Liver (tissue), 9 donors: ENCODE measurements around the gene DNAH8. TPM values are rescaled to one million over a fixed set of nuclear protein-coding genes. Genes with fewer than 3 reads are reported as not detected.
A peak's percentile ranks its signal among the peaks of the same experiment; 100 is the strongest.

Experiments
- DNase-seq: peaks from one replicate; pipeline ENCODE4 v3.0.0-alpha.2; 2017; ENCODE audit warnings: low spot score
- H3K27ac ChIP-seq, 2 donors: one replicate each; pipeline ENCODE4 v1.7.0; 2013; ENCODE audit warnings: inconsistent platforms in 2 of 2, low read length in 2 of 2, control low read depth in 1 of 2, low read depth in 1 of 2, mild to moderate bottlenecking in 1 of 2
- H3K27me3 ChIP-seq, 4 donors: one replicate each; pipeline versions ENCODE4 v1.6.1 to v1.7.0; 2013; ENCODE audit warnings: low read length in 3 of 4, inconsistent platforms in 1 of 4, mild to moderate bottlenecking in 1 of 4, moderate library complexity in 1 of 4; ENCODE audit not compliant: control insufficient read depth in 4 of 4, insufficient read depth in 4 of 4
- H3K36me3 ChIP-seq, 4 donors: one replicate each; pipeline versions ENCODE4 v1.6.1 to v1.7.0; 2013; ENCODE audit warnings: low read length in 3 of 4, mild to moderate bottlenecking in 3 of 4, low read depth in 1 of 4, moderate library complexity in 1 of 4; ENCODE audit not compliant: control insufficient read depth in 4 of 4, insufficient read depth in 3 of 4
- H3K4me1 ChIP-seq, 4 donors: one replicate each; pipeline versions ENCODE4 v1.6.1 to v1.7.0; 2013; ENCODE audit warnings: low read length in 3 of 4, mild to moderate bottlenecking in 3 of 4, moderate library complexity in 1 of 4; ENCODE audit not compliant: control insufficient read depth in 4 of 4, insufficient read depth in 4 of 4
- H3K4me3 ChIP-seq, 3 donors: one replicate each; pipeline versions ENCODE4 v1.6.1 to v1.7.0; 2013; ENCODE audit warnings: low read length in 3 of 3, control low read depth in 1 of 3, low read depth in 1 of 3, mild to moderate bottlenecking in 1 of 3
- H3K9ac ChIP-seq, 2 donors: one replicate each; pipeline ENCODE4 v1.7.0; 2013; ENCODE audit warnings: low read length in 2 of 2, mild to moderate bottlenecking in 2 of 2, moderate library complexity in 2 of 2, control low read depth in 1 of 2, low read depth in 1 of 2
- H3K9me3 ChIP-seq, 4 donors: one replicate each; pipeline versions ENCODE4 v1.6.1 to v1.7.0; 2013; ENCODE audit warnings: low read length in 3 of 4; ENCODE audit not compliant: control insufficient read depth in 4 of 4
- CTCF ChIP-seq: fragments of 150-350 bp; IDR thresholded peaks from 2 replicates; pipeline ENCODE4 v1.5.1; 2017; ENCODE audit warnings: improper control_type of control experiment, low read depth, low read length; ENCODE audit not compliant: missing input control
- EGR1 ChIP-seq, 2 donors: IDR thresholded peaks; 2 replicates each; pipeline ENCODE4 v1.6.1; 2016 to 2018; ENCODE audit warnings: antibody characterized with exemption in 2 of 2, low read depth in 2 of 2
- FOXA1 ChIP-seq: IDR thresholded peaks from 2 replicates; pipeline ENCODE4 v1.6.1; 2016; ENCODE audit warnings: antibody characterized with exemption
- FOXA2 ChIP-seq: IDR thresholded peaks from 2 replicates; pipeline ENCODE4 v1.6.1; 2016; ENCODE audit warnings: antibody characterized with exemption
- HNF4A ChIP-seq, 2 donors: conservative IDR thresholded peaks; 2 replicates each; pipeline ENCODE4 v1.6.1; 2016; ENCODE audit warnings: antibody characterized with exemption in 2 of 2, mild to moderate bottlenecking in 2 of 2
- HNF4G ChIP-seq: IDR thresholded peaks from 2 replicates; pipeline ENCODE4 v1.6.1; 2016; ENCODE audit warnings: antibody characterized with exemption
- NR2F2 ChIP-seq: IDR thresholded peaks from 2 replicates; pipeline ENCODE4 v1.6.1; 2016; ENCODE audit warnings: antibody characterized with exemption
- REST ChIP-seq: IDR thresholded peaks from 2 replicates; pipeline ENCODE4 v1.6.1; 2016; ENCODE audit warnings: antibody characterized with exemption, mild to moderate bottlenecking
- RXRA ChIP-seq, 2 donors: IDR thresholded peaks; 2 replicates each; pipeline ENCODE4 v1.6.1; 2017 to 2018; ENCODE audit warnings: antibody characterized with exemption in 2 of 2, mild to moderate bottlenecking in 1 of 2
- SP1 ChIP-seq: IDR thresholded peaks from 2 replicates; pipeline ENCODE4 v1.6.1; 2018; ENCODE audit warnings: antibody characterized with exemption, mild to moderate bottlenecking
- TAF1 ChIP-seq: conservative IDR thresholded peaks from 2 replicates; pipeline ENCODE4 v1.6.1; 2016; ENCODE audit warnings: antibody characterized with exemption, mild to moderate bottlenecking
- YY1 ChIP-seq: IDR thresholded peaks from 2 replicates; pipeline ENCODE4 v1.6.1; 2016; ENCODE audit warnings: antibody characterized with exemption, mild to moderate bottlenecking
- WGBS: extraction: QIAGEN DNeasy Blood & Tissue Kit; methylation state at CpG from one replicate; pipeline ENCODE4 v1.1.7; 2013; 5-methylcytosine and 5-hydroxymethylcytosine counted together
- polyA plus RNA-seq, 2 donors: library from polyadenylated mRNA; stranded (reverse) in 1 of 2; unstranded in 1 of 2; fragments of 200-250 nt in 1 of 2; fragments of >200 nt in 1 of 2; fragmentation: Nextera tagmentation in 1 of 2; extraction: Ambion mirVana in 1 of 2; gene quantifications; one replicate each; pipeline versions ENCODE4 v1.2.1 to v1.2.3, GENCODE V29; 2013 to 2015
- total RNA-seq, 2 donors: library from RNA; depleted of rRNA; stranded (reverse); fragments of >200 nt; gene quantifications; one replicate each; pipeline ENCODE4 v1.2.3, GENCODE V29; 2014
- TF ChIP-seq, protein P1 (sequence below): IDR thresholded peaks from 2 replicates; pipeline ENCODE4 v1.6.1; 2016; ENCODE audit warnings: antibody characterized with exemption
- donor health status: healthy.
- donor health status: healthy.
- donor health status: healthy.
- donor health status: healthy.
- donor health status: healthy.

The DNAH8 gene
- total and polyA plus RNA-seq, 4 donors, result under 0.01 to 0.05 TPM; not detected in 2

GRCh38 chr6:38687549-38687948, 27.6 kb upstream of the DNAH8 start:
- no peak for TF ChIP-seq SP1
- TF ChIP-seq, protein P1, sequence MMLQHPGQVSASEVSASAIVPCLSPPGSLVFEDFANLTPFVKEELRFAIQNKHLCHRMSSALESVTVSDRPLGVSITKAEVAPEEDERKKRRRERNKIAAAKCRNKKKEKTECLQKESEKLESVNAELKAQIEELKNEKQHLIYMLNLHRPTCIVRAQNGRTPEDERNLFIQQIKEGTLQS, result no peak
- WGBS, result 97% methylated on average over 1 of the region's 1 CpG
- no peaks in the 10 kb centered on the region for H3K9me3 ChIP-seq
- no peak overlapping the region for H3K9ac ChIP-seq
- no peak for DNase-seq
- H3K27me3 ChIP-seq, result no peaks in the 10 kb centered on the region
- H3K36me3 ChIP-seq, result peaks cover 0 to 7% (median 3%) of the 10 kb centered on the region in 4 donors
- H3K4me1 ChIP-seq, result peaks cover 7 to 30% (median 25%) of the 10 kb centered on the region in 4 donors
- H3K4me3 ChIP-seq, result no peak overlapping the region
- H3K27ac ChIP-seq, result peak overlapping the region; percentile 9 to 38

DNA sequence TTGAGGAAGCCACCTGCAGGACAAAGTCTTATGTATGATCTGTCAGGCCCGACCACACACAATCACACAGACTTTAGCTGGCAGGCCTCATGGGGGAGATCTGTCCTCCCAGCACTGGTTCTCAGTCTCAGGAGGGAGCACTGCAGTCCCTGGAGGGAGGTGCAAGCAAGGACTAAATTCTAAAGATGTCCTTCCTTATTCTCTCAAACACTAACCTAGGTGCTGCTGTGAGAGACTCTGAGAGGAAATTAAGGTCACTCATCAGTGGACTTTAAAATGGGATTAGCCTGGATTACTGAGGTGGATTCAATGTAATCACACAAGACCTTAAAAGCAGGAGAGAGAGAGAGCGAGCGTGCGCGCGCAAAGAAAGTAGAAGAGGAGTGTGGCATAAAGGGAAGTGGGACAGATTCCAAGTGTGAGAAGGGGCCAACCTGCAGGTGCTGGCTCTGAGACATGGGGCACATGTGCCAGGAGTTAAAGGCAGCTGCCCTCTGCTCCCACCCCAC, 26.5 kb upstream of the DNAH8 start:
- H3K4me1 ChIP-seq, result peaks cover 7 to 30% (median 25%) of the 10 kb centered on the region in 4 donors
- no peaks in the 10 kb centered on the region for H3K9me3 ChIP-seq
- no peak overlapping the region for H3K9ac ChIP-seq
- peak overlapping the region in 1 of 2 donors; percentile 50 for H3K27ac ChIP-seq
- TF ChIP-seq HNF4A (conservative IDR thresholded peaks at IDR 0.05) (peak in 1 of 2 donors; percentile 43), FOXA1 (no peak), RXRA (IDR thresholded peaks at IDR 0.05) (no peak)
- H3K36me3 ChIP-seq, result no peaks in the 10 kb centered on the region
- DNase-seq, result no peak
- 60% methylated on average over 6 of the region's 6 CpGs for WGBS
- H3K27me3 ChIP-seq, result no peaks in the 10 kb centered on the region
- H3K4me3 ChIP-seq, result no peak overlapping the region

- Histone ChIP-seq H3K4me1 (peaks cover 0 to under 1% (median 0%) of the 10 kb centered on the region in 4 donors), H3K36me3 (peaks cover 0 to 1% (median 0%) of the 10 kb centered on the region in 4 donors), H3K9ac (no peak overlapping the region), H3K4me3 (no peak overlapping the region), H3K9me3 (peaks cover 0 to 1% (median 0%) of the 10 kb centered on the region in 4 donors), H3K27ac (no peak overlapping the region), H3K27me3 (no peaks in the 10 kb centered on the region)
- no peak for DNase-seq
- WGBS, result 98% methylated on average over 2 of the region's 2 CpGs
- TF ChIP-seq TAF1 (no peak), RXRA (IDR thresholded peaks at IDR 0.05) (no peak), FOXA2 (no peak), CTCF (no peak), FOXA1 (no peak), NR2F2 (no peak), REST (no peak), HNF4A (conservative IDR thresholded peaks at IDR 0.05) (no peak), HNF4G (no peak), YY1 (no peak), EGR1 (IDR thresholded peaks at IDR 0.05; ENCODE audit: low read depth in 2 of 2) (no peak)
Measured at GRCh38 chr6:38695227-38695900, 19.7 kb upstream of the DNAH8 start.
